ENCODE data around the gene ZC3H7B. TPM values are rescaled to one million over a fixed set of nuclear protein-coding genes. Genes with fewer than 3 reads are reported as not detected.

The ZC3H7B gene
- total RNA-seq, 1 donor from 2014 or later: 54.7 TPM

DNA sequence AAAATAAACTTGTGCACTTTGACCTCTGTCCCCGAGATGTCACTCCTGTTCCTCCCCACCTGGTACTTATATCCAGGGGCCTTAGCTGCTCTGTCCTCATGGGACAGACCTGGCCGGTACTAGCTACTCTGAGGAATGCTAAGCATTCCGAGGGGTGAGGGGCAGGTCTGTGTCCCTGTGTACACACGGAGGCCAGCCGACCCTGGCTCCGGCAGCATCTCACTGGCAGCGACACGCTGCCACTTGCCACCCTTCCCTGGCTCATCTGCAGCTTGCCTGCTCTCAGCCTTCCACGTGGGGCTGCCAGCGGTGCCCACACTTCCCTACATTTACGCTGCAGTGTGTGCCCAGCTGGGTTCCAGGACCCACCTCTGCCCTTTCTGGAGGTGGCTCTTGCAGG is 58.8 kb downstream of the ZC3H7B start:
- no peaks in the 10 kb centered on the region for H3K27me3 Mint-ChIP-seq (ENCODE audit: low read depth)
- H3K36me3 Mint-ChIP-seq (ENCODE audit: low read depth): peaks cover 8% of the 10 kb centered on the region
- DNase-seq (ENCODE audit: low spot score): no peak
- H3K4me3 Mint-ChIP-seq (ENCODE audit: unreplicated experiment): no peak overlapping the region
- no peak overlapping the region for H3K27ac Mint-ChIP-seq (ENCODE audit: unreplicated experiment)
- H3K4me1 Mint-ChIP-seq (ENCODE audit: low read depth): peaks cover 11% of the 10 kb centered on the region
- TF ChIP-seq, protein P1, sequence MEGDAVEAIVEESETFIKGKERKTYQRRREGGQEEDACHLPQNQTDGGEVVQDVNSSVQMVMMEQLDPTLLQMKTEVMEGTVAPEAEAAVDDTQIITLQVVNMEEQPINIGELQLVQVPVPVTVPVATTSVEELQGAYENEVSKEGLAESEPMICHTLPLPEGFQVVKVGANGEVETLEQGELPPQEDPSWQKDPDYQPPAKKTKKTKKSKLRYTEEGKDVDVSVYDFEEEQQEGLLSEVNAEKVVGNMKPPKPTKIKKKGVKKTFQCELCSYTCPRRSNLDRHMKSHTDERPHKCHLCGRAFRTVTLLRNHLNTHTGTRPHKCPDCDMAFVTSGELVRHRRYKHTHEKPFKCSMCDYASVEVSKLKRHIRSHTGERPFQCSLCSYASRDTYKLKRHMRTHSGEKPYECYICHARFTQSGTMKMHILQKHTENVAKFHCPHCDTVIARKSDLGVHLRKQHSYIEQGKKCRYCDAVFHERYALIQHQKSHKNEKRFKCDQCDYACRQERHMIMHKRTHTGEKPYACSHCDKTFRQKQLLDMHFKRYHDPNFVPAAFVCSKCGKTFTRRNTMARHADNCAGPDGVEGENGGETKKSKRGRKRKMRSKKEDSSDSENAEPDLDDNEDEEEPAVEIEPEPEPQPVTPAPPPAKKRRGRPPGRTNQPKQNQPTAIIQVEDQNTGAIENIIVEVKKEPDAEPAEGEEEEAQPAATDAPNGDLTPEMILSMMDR (IDR thresholded peaks at IDR 0.05): no peak
- peaks cover 3% of the 10 kb centered on the region for H3K9me3 Mint-ChIP-seq (ENCODE audit: low read depth)

DNA sequence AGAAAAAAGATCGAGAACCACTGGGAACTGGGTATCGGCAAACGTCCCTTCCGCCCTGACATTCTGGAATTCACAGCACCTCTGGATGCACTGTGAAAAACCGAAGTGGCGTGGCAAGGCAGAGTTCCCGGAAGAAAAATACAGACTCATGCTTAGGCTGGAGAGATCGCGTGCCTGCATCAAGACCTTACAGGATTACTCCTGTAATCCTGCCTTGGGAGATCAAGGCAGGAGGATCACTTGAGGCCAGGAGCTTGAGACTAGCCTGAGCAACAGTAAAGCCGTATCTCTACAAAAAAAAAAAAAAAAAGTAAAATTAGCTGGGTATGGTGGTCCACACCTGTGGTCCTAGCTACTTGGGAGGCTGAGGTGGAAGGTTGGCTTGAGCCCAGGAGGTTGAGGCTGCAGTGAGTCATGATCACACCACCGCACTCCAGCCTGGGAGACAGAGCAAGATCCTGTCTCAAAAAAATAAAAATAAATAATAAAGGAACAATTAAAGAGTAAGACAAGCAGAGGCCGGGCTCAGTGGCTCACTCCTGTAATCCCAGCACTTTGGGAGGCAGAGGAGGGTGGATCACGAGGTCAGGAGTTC is 60.5 kb downstream of the ZC3H7B start:
- H3K27ac Mint-ChIP-seq (ENCODE audit: unreplicated experiment): no peak overlapping the region
- no peaks in the 10 kb centered on the region for H3K27me3 Mint-ChIP-seq (ENCODE audit: low read depth)
- no peak for DNase-seq (ENCODE audit: low spot score)

DNA sequence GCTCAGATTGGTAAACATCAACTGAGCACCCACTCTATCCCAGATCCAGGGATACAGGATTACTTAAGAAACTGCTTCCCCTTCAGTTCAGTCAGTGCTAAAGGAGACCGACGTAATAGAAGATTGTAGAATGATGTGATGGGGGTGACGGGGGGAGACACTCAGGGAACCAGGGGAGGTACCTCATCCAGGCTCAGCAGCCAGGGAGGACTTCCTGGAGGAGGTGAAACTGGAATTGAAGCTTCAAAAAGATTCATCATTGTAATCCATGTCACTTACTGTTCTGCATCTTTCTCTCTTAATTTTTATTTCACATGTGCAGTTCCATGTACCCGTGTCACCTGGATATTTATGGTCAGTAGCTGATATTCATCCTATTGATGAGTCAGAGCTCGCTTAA is 61.3 kb downstream of the ZC3H7B start:
- H3K27me3 Mint-ChIP-seq (ENCODE audit: low read depth): no peaks in the 10 kb centered on the region
- TF ChIP-seq, protein P1 (IDR thresholded peaks at IDR 0.05): no peak
- H3K4me1 Mint-ChIP-seq (ENCODE audit: low read depth): peaks cover 18% of the 10 kb centered on the region
- H3K36me3 Mint-ChIP-seq (ENCODE audit: low read depth): peaks cover 4% of the 10 kb centered on the region
- H3K4me3 Mint-ChIP-seq (ENCODE audit: unreplicated experiment): no peak overlapping the region
- no peak for DNase-seq (ENCODE audit: low spot score)
- H3K9me3 Mint-ChIP-seq (ENCODE audit: low read depth): peaks cover 3% of the 10 kb centered on the region
- no peak overlapping the region for H3K27ac Mint-ChIP-seq (ENCODE audit: unreplicated experiment)

More for the DNA sequence above, 60.5 kb downstream of the ZC3H7B start:
- no peak overlapping the region for H3K4me3 Mint-ChIP-seq (ENCODE audit: unreplicated experiment)
- H3K36me3 Mint-ChIP-seq (ENCODE audit: low read depth): peaks cover 5% of the 10 kb centered on the region
- H3K9me3 Mint-ChIP-seq (ENCODE audit: low read depth): peaks cover 3% of the 10 kb centered on the region
- TF ChIP-seq, protein P1 (IDR thresholded peaks at IDR 0.05): no peak
- H3K4me1 Mint-ChIP-seq (ENCODE audit: low read depth): peaks cover 11% of the 10 kb centered on the region

DNA sequence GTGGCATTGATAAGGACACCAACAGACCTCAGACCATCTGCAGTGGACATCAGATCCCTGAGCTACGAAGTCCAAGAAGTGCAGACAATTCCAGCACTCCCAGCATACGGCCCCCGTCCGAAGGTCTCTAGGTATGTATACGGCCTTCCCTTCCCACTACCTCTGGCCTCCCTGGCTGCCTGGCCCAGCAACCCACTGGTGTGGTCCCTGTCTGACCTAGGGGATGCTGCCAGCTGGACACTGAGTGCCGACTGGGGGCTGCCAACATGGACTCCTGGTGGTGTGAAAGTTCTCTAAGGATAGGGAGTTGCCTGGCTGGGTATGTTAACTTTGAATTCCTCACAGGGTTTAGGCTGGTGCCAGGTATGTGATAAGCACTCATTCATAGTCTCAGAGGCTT is 62.9 kb downstream of the ZC3H7B start:
- Mint-ChIP-seq H3K36me3 (ENCODE audit: low read depth) (peaks cover 3% of the 10 kb centered on the region), H3K4me3 (ENCODE audit: unreplicated experiment) (no peak overlapping the region), H3K27ac (ENCODE audit: unreplicated experiment) (no peak overlapping the region), H3K4me1 (ENCODE audit: low read depth) (peaks cover 20% of the 10 kb centered on the region), H3K9me3 (ENCODE audit: low read depth) (peaks cover 3% of the 10 kb centered on the region), H3K27me3 (ENCODE audit: low read depth) (no peaks in the 10 kb centered on the region)
- TF ChIP-seq, protein P1 (IDR thresholded peaks at IDR 0.05): no peak
- no peak for DNase-seq (ENCODE audit: low spot score)

DNA sequence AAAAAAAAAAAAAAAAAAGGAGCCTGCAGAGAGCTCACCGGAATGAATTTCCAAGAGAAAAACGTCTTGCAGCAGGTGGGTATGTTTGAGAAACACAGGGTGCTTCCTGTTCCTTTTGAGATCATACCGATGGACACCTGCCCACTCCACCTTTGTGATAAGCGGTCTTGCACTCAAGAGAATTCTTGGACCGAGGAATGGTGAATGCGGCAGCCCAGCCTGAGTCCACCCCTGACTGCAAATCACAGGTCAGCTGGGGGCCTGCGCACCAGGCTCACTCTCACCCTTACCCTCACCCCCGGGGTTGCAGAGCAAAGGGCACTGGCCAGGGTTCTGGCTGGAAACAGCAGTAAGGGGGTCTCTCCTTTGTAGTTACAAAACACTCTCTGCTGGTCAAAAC is 63.6 kb downstream of the ZC3H7B start:
- Mint-ChIP-seq H3K4me1 (ENCODE audit: low read depth) (peaks cover 14% of the 10 kb centered on the region), H3K27me3 (ENCODE audit: low read depth) (peaks cover 4% of the 10 kb centered on the region), H3K9me3 (ENCODE audit: low read depth) (peaks cover 3% of the 10 kb centered on the region), H3K36me3 (ENCODE audit: low read depth) (peaks cover 3% of the 10 kb centered on the region), H3K4me3 (ENCODE audit: unreplicated experiment) (no peak overlapping the region), H3K27ac (ENCODE audit: unreplicated experiment) (no peak overlapping the region)
- no peak for DNase-seq (ENCODE audit: low spot score)
- TF ChIP-seq, protein P1 (IDR thresholded peaks at IDR 0.05): no peak
